ENCODE results near the gene SCAPER. TPM values are rescaled to one million over a fixed set of nuclear protein-coding genes. Genes with fewer than 3 reads are reported as not detected.

Gene SCAPER
- total RNA-seq, 1 experiment from 2014 or later: 7.4 TPM

GRCh38 chr15:76495487-76495886 lies 409.7 kb downstream of the SCAPER start:
- H3K9me3 ChIP-seq (ENCODE audit: control insufficient read depth, low read depth, low read length): no peaks in the 10 kb centered on the region
- no peak overlapping the region for H2BK15ac ChIP-seq (ENCODE audit: low read depth, low read length)
- H3K4me3 Mint-ChIP-seq: no peak overlapping the region

More at GRCh38 chr15:76495487-76495886, 409.7 kb downstream of the SCAPER start:
- H2BK12ac ChIP-seq (ENCODE audit: insufficient read length, low read depth, low read length): no peak overlapping the region
- H2BK20ac ChIP-seq (ENCODE audit: low read depth, low read length, poor library complexity, severe bottlenecking): no peak overlapping the region
- no peaks in the 10 kb centered on the region for H3K27me3 ChIP-seq (ENCODE audit: insufficient read depth, low read length)
- H3K4me1 Mint-ChIP-seq: peaks cover 0 to 11% of the 10 kb centered on the region in 2 experiments; a peak in 2 of 4 replicates
- H3K27ac ChIP-seq (ENCODE audit: insufficient read length, low read depth, low read length): no peak overlapping the region
- no peaks in the 10 kb centered on the region for H3K79me1 ChIP-seq (ENCODE audit: insufficient read depth, low read depth, low read length, poor library complexity, severe bottlenecking)
- H3K18ac ChIP-seq (ENCODE audit: insufficient read length, low read depth, low read length): no peak overlapping the region
- H2BK120ac ChIP-seq (ENCODE audit: low read depth, low read length, poor library complexity, severe bottlenecking): no peak overlapping the region
- no peak for TF ChIP-seq CTCF (conservative IDR thresholded peaks at IDR 0.05)
- no peak for DNase-seq
- no peaks in the 10 kb centered on the region for H3K23me2 ChIP-seq (ENCODE audit: insufficient read length, low read depth, low read length, poor library complexity, severe bottlenecking)
- no peak overlapping the region for H3T11ph ChIP-seq (ENCODE audit: low read length)
- H3K4me1 ChIP-seq (ENCODE audit: insufficient read depth, low read length): peaks cover 2% of the 10 kb centered on the region
- H4K5ac ChIP-seq (ENCODE audit: insufficient read length, low read depth, low read length): no peak overlapping the region
- H3K9ac ChIP-seq (ENCODE audit: extremely low read depth, insufficient read length, low read length): no peak overlapping the region
- no peak overlapping the region for H3K4ac ChIP-seq (ENCODE audit: low read depth, low read length)
- H3K36me3 Mint-ChIP-seq (ENCODE audit: insufficient read depth in 1 of 3, low read depth in 3 of 3): peaks cover 0 to 4% (median 2%) of the 10 kb centered on the region in 3 experiments; a peak in 2 of 7 replicates
- H3K9me3 Mint-ChIP-seq: no peaks in the 10 kb centered on the region
- no peak overlapping the region for H2AFZ ChIP-seq (ENCODE audit: low read length)
- no peaks in the 10 kb centered on the region for H4K20me1 ChIP-seq (ENCODE audit: control insufficient read depth, insufficient read depth, insufficient read length)
- no CpG with 5 or more reads among the region's 4 CpGs for WGBS (ENCODE audit: extremely low coverage, insufficient read length, low lambda C conversion rate)
- H3K79me2 ChIP-seq (ENCODE audit: insufficient read depth, low read length): no peaks in the 10 kb centered on the region
- no peaks in the 10 kb centered on the region for H3K27me3 Mint-ChIP-seq (ENCODE audit: low read depth)
- H3K56ac ChIP-seq (ENCODE audit: insufficient read length, low read depth, low read length): no peak overlapping the region
- H4K91ac ChIP-seq (ENCODE audit: insufficient read length, low read depth, low read length): no peak overlapping the region
- no peak overlapping the region for H3K4me2 ChIP-seq (ENCODE audit: insufficient read depth, insufficient read length, low read length)
- no peak overlapping the region for H3K14ac ChIP-seq (ENCODE audit: insufficient read depth, low read length)
- no peak overlapping the region for H3K23ac ChIP-seq (ENCODE audit: insufficient read length, low read depth, low read length)
- H3K27ac Mint-ChIP-seq: no peak overlapping the region
- H2BK5ac ChIP-seq (ENCODE audit: insufficient read length, low read length): no peak overlapping the region
- H2AK5ac ChIP-seq (ENCODE audit: insufficient read length, low read length): no peak overlapping the region
- H4K8ac ChIP-seq (replicated peaks; ENCODE audit: insufficient read length, low read depth, low read length): no peak overlapping the region

Data from H9 (cell line).